ENCODE results near the gene TTC27. TPM values are rescaled to one million over a fixed set of nuclear protein-coding genes. Genes with fewer than 3 reads are reported as not detected.

Gene TTC27
- total RNA-seq, 2 experiments from 2014 or later: 25.3 to 27.7 TPM

- Histone ChIP-seq H3K4me2 (ENCODE audit: low read length) (no peak overlapping the region), H3K9me2 (ENCODE audit: insufficient read depth, low read length) (no peaks in the 10 kb centered on the region), H2AFZ (ENCODE audit: low read length) (no peak overlapping the region), H4K20me1 (ENCODE audit: insufficient read depth, low read length) (no peaks in the 10 kb centered on the region), H3K4me1 (ENCODE audit: insufficient read depth, low read length, poor library complexity, severe bottlenecking) (no peaks in the 10 kb centered on the region), H3K36me3 (ENCODE audit: insufficient read depth, low read length) (peaks cover 46% of the 10 kb centered on the region), H3K9me3 (ENCODE audit: low read length) (no peaks in the 10 kb centered on the region), H3K27ac (ENCODE audit: low read depth, low read length, poor library complexity, severe bottlenecking) (no peak overlapping the region), H3K4me3 (ENCODE audit: low read depth, low read length, poor library complexity, severe bottlenecking) (no peak overlapping the region), H3K79me2 (ENCODE audit: insufficient read depth, low read depth, low read length) (no peaks in the 10 kb centered on the region)
- DNase-seq (ENCODE audit: low spot score): no peak
- intact Hi-C loops (cut with micrococcal nuclease; ENCODE audit: unreplicated experiment): no loop called here
- BruUV-seq (replicated peaks): no TSS peak
- ChIA-PET CTCF (ENCODE audit: unreplicated experiment) (no interaction called here), POLR2A (interaction anchor here (0.5 to 1.7 kb wide), 3 partner anchors 9 to 293 kb away, joined by 3 to 6 read pairs (median 5); no protein-coding TSS in a partner anchor)
- no peak for TF ChIP-seq EZH2phosphoT487 (IDR thresholded peaks at IDR 0.05; ENCODE audit: borderline replicate concordance, low read depth, low read length)
- TF ChIP-seq, protein P1, sequence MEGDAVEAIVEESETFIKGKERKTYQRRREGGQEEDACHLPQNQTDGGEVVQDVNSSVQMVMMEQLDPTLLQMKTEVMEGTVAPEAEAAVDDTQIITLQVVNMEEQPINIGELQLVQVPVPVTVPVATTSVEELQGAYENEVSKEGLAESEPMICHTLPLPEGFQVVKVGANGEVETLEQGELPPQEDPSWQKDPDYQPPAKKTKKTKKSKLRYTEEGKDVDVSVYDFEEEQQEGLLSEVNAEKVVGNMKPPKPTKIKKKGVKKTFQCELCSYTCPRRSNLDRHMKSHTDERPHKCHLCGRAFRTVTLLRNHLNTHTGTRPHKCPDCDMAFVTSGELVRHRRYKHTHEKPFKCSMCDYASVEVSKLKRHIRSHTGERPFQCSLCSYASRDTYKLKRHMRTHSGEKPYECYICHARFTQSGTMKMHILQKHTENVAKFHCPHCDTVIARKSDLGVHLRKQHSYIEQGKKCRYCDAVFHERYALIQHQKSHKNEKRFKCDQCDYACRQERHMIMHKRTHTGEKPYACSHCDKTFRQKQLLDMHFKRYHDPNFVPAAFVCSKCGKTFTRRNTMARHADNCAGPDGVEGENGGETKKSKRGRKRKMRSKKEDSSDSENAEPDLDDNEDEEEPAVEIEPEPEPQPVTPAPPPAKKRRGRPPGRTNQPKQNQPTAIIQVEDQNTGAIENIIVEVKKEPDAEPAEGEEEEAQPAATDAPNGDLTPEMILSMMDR (conservative IDR thresholded peaks at IDR 0.05; ENCODE audit: low read length): no peak
Measured at GRCh38 chr2:32680942-32681341, 53.1 kb downstream of the TTC27 start.

GRCh38 chr2:32683520-32684086, 55.8 kb downstream of the TTC27 start:
- intact Hi-C loops (cut with micrococcal nuclease; ENCODE audit: unreplicated experiment): no loop called here
- CTCF ChIA-PET (ENCODE audit: unreplicated experiment): no interaction called here
- Histone ChIP-seq H3K9me2 (ENCODE audit: insufficient read depth, low read length) (no peaks in the 10 kb centered on the region), H3K79me2 (ENCODE audit: insufficient read depth, low read depth, low read length) (no peaks in the 10 kb centered on the region), H3K4me1 (ENCODE audit: insufficient read depth, low read length, poor library complexity, severe bottlenecking) (no peaks in the 10 kb centered on the region), H3K27ac (ENCODE audit: low read depth, low read length, poor library complexity, severe bottlenecking) (no peak overlapping the region), H3K9me3 (ENCODE audit: low read length) (no peaks in the 10 kb centered on the region), H3K4me3 (ENCODE audit: low read depth, low read length, poor library complexity, severe bottlenecking) (no peak overlapping the region), H3K4me2 (ENCODE audit: low read length) (no peak overlapping the region), H4K20me1 (ENCODE audit: insufficient read depth, low read length) (no peaks in the 10 kb centered on the region), H2AFZ (ENCODE audit: low read length) (no peak overlapping the region), H3K36me3 (ENCODE audit: insufficient read depth, low read length) (peaks cover 41% of the 10 kb centered on the region)
- no peak for TF ChIP-seq EZH2phosphoT487 (IDR thresholded peaks at IDR 0.05; ENCODE audit: borderline replicate concordance, low read depth, low read length)
- TF ChIP-seq, protein P1 (conservative IDR thresholded peaks at IDR 0.05; ENCODE audit: low read length): no peak
- POLR2A ChIA-PET: no interaction called here
- no peak for DNase-seq (ENCODE audit: low spot score)
- BruUV-seq (replicated peaks): no TSS peak

DNA sequence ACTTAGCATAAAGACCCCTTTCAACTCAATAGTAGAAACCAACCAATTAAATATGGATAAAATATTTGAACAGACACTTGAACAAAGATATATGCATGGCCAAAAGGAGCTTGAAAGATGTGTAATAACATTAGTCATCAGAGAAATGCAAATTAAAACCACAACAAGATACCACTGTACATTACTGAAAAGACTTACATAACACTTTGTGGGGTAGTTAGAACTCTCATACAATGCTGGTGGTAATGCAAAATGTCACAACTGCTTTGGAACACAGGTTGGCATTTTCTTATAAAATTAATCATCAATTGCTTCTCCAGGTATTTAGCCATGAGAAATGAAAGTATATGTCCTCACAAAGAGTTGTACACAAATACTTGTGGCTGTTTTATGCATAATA, 60.7 kb downstream of the TTC27 start:
- POLR2A ChIA-PET: interaction anchor here (1.1 kb wide), 1 partner anchor 102 kb away, joined by 3 read pairs; no protein-coding TSS in a partner anchor
- Histone ChIP-seq H4K20me1 (ENCODE audit: insufficient read depth, low read length) (no peaks in the 10 kb centered on the region), H3K36me3 (ENCODE audit: insufficient read depth, low read length) (peaks cover 16% of the 10 kb centered on the region), H3K27ac (ENCODE audit: low read depth, low read length, poor library complexity, severe bottlenecking) (no peak overlapping the region), H3K79me2 (ENCODE audit: insufficient read depth, low read depth, low read length) (no peaks in the 10 kb centered on the region), H3K4me3 (ENCODE audit: low read depth, low read length, poor library complexity, severe bottlenecking) (no peak overlapping the region), H3K4me2 (ENCODE audit: low read length) (no peak overlapping the region), H3K4me1 (ENCODE audit: insufficient read depth, low read length, poor library complexity, severe bottlenecking) (no peaks in the 10 kb centered on the region), H2AFZ (ENCODE audit: low read length) (no peak overlapping the region), H3K9me3 (ENCODE audit: low read length) (no peaks in the 10 kb centered on the region), H3K9me2 (ENCODE audit: insufficient read depth, low read length) (no peaks in the 10 kb centered on the region)
- TF ChIP-seq, protein P1 (conservative IDR thresholded peaks at IDR 0.05; ENCODE audit: low read length): no peak
- no peak for TF ChIP-seq EZH2phosphoT487 (IDR thresholded peaks at IDR 0.05; ENCODE audit: borderline replicate concordance, low read depth, low read length)
- CTCF ChIA-PET (ENCODE audit: unreplicated experiment): no interaction called here
- BruUV-seq (replicated peaks): no TSS peak
- no peak for DNase-seq (ENCODE audit: low spot score)
- intact Hi-C loops (cut with micrococcal nuclease; ENCODE audit: unreplicated experiment): no loop called here

All from OCI-LY7 (cell line).